PC-3 (cell line): ENCODE measurements around the gene LYSMD3.

Experiments used
- EZH2 ChIP-seq: fragments of 300-600 bp; sonication (generic); IDR thresholded peaks from one replicate; pipeline ENCODE4 v1.6.1; 2017; ENCODE audit warnings: antibody characterized with exemption, mild to moderate bottlenecking, low read length; ENCODE audit not compliant: unreplicated experiment
- EZH2phosphoT487 ChIP-seq: fragments of 300-600 bp; sonication (generic); IDR thresholded peaks from 2 replicates; pipeline ENCODE4 v1.6.1; 2018; ENCODE audit warnings: mild to moderate bottlenecking, antibody characterized with exemption, low read length, borderline replicate concordance
- TF ChIP-seq, protein P1 (sequence below): fragments of 300-600 bp; sonication (generic); conservative IDR thresholded peaks from 2 replicates; pipeline ENCODE4 v1.5.1; 2017; ENCODE audit warnings: antibody characterized with exemption, low read depth, mild to moderate bottlenecking, low read length

DNA sequence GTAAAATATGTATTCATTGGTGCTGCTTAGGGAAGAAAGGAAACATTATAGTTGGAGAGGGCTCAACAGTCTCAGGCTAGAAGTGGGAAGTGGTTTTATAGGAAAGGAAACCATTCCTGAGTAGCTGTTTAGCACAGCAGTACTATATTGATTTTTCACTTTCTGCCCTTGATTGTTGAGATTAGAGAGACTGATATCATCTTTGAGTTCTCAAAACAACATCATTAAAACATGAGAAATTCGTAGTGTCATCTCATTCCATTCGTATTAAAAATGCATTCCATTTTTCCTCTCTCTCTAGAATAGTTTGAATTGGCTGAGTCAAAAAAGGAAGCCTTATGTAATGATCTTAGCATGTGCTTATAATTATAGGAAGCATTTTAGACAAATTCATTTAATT, 40.6 kb downstream of the LYSMD3 start:
- TF ChIP-seq EZH2 (no peak), EZH2phosphoT487 (no peak)
- TF ChIP-seq, protein P1, sequence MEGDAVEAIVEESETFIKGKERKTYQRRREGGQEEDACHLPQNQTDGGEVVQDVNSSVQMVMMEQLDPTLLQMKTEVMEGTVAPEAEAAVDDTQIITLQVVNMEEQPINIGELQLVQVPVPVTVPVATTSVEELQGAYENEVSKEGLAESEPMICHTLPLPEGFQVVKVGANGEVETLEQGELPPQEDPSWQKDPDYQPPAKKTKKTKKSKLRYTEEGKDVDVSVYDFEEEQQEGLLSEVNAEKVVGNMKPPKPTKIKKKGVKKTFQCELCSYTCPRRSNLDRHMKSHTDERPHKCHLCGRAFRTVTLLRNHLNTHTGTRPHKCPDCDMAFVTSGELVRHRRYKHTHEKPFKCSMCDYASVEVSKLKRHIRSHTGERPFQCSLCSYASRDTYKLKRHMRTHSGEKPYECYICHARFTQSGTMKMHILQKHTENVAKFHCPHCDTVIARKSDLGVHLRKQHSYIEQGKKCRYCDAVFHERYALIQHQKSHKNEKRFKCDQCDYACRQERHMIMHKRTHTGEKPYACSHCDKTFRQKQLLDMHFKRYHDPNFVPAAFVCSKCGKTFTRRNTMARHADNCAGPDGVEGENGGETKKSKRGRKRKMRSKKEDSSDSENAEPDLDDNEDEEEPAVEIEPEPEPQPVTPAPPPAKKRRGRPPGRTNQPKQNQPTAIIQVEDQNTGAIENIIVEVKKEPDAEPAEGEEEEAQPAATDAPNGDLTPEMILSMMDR: no peak
